B cell (primary cell): ENCODE data around the gene C16orf92. TPM values are rescaled to one million over a fixed set of nuclear protein-coding genes. Genes with fewer than 3 reads are reported as not detected.

Experiments used
- ATAC-seq: fragments of 200-7000 bp; cut with Tn5 transposase; one replicate; pipeline ENCODE4 v1.10.0; 2021; ENCODE audit warnings: low read depth, mild to moderate bottlenecking, moderate number of reproducible peaks, moderate library complexity
- CTCF ChIA-PET: fragments of 350-600 bp; sonication (Branson Sonifier 250); formaldehyde crosslinking; loops from one replicate; lab custom pipeline; 2021; ENCODE audit warnings: antibody characterized with exemption, inconsistent platforms; lab: Charles Lee
- POLR2A ChIA-PET: fragments of 350-600 bp; sonication (Branson Sonifier 250); formaldehyde crosslinking; loops from one replicate; lab custom pipeline; 2021; ENCODE audit warnings: antibody characterized with exemption; lab: Charles Lee
- DNase-seq: peaks from one replicate; pipeline ENCODE4 v3.0.0; 2013
- H2AFZ ChIP-seq: 2 replicates; pipeline ENCODE4 v1.6.1; 2012; ENCODE audit warnings: mild to moderate bottlenecking, low read depth, low read length; ENCODE audit not compliant: insufficient read depth, poor library complexity, severe bottlenecking
- H3K27ac ChIP-seq, 2 donors: 1 replicate in 1 of 2; 2 replicates in 1 of 2; pipeline ENCODE4 v1.5.1; 2012 to 2013; ENCODE audit warnings: low read length in 2 of 2, mild to moderate bottlenecking in 2 of 2, moderate library complexity in 1 of 2
- H3K27me3 ChIP-seq, 4 experiments: fragments of 200-600 bp in 1 of 4; sonication (generic) in 1 of 4; replicated peaks in 1 of 4; 1 replicate in 2 of 4; 2 replicates in 2 of 4; pipeline versions ENCODE4 v1.6.1 to v1.7.0; 2013 to 2016; ENCODE audit warnings: low read length in 3 of 4, mild to moderate bottlenecking in 2 of 4, mixed read lengths in 1 of 4, moderate library complexity in 1 of 4; ENCODE audit not compliant: insufficient read depth in 4 of 4, control insufficient read depth in 3 of 4; ENCODE audit errors: control extremely low read depth in 1 of 4
- H3K36me3 ChIP-seq, 2 experiments: replicated peaks in 1 of 2; 1 replicate in 1 of 2; 2 replicates in 1 of 2; pipeline versions ENCODE4 v1.6.1 to v1.7.1; 2013; ENCODE audit warnings: low read length in 1 of 2; ENCODE audit not compliant: insufficient read depth in 2 of 2, control insufficient read depth in 1 of 2; ENCODE audit errors: control extremely low read depth in 1 of 2, extremely low read depth in 1 of 2
- H3K4me1 ChIP-seq, 2 donors: fragments of 200-600 bp in 1 of 2; sonication (generic) in 1 of 2; 1 replicate in 1 of 2; 2 replicates in 1 of 2; pipeline versions ENCODE4 v1.5.1 to v1.6.1; 2013 to 2017; ENCODE audit warnings: low read length in 2 of 2; ENCODE audit not compliant: control insufficient read depth in 2 of 2, insufficient read depth in 2 of 2
- H3K4me2 ChIP-seq: replicated peaks from 2 replicates; pipeline ENCODE3; 2012; ENCODE audit warnings: mild to moderate bottlenecking, low read depth, low read length; ENCODE audit not compliant: poor library complexity, severe bottlenecking
- H3K4me3 ChIP-seq, 5 experiments: fragments of 200-600 bp in 1 of 5; sonication (generic) in 1 of 5; 1 replicate in 3 of 5; 2 replicates in 2 of 5; pipeline versions ENCODE4 v1.5.1 to v1.7.0; 2011 to 2016; ENCODE audit warnings: low read length in 4 of 5, mild to moderate bottlenecking in 4 of 5, low read depth in 2 of 5, control low read depth in 1 of 5, moderate library complexity in 1 of 5; ENCODE audit not compliant: insufficient read depth in 1 of 5; ENCODE audit errors: control extremely low read depth in 1 of 5, extremely low read depth in 1 of 5
- H3K79me2 ChIP-seq: fragments of 200-600 bp; sonication (generic); one replicate; pipeline ENCODE4 v1.6.0; 2016; ENCODE audit warnings: low read length; ENCODE audit not compliant: control insufficient read depth, insufficient read depth
- H3K9ac ChIP-seq: fragments of 200-600 bp; sonication (generic); 2 replicates; pipeline ENCODE4 v1.6.1; 2017; ENCODE audit warnings: mild to moderate bottlenecking, low read length, moderate library complexity
- H3K9me3 ChIP-seq, 3 donors: one replicate each; pipeline versions ENCODE4 v1.6.1 to v1.7.1; 2013; ENCODE audit warnings: low read length in 2 of 3; ENCODE audit not compliant: control insufficient read depth in 2 of 3, insufficient read depth in 1 of 3; ENCODE audit errors: control extremely low read depth in 1 of 3
- H4K20me1 ChIP-seq: 2 replicates; pipeline ENCODE4 v1.6.0; 2012; ENCODE audit warnings: mild to moderate bottlenecking, low read length; ENCODE audit not compliant: insufficient read depth, control insufficient read depth, poor library complexity, severe bottlenecking
- H3K27ac Mint-ChIP-seq: one replicate; pipeline ENCODE4 v1.8.0; 2021; ENCODE audit warnings: mixed read lengths
- H3K27me3 Mint-ChIP-seq: one replicate; pipeline ENCODE4 v1.8.0; 2021; ENCODE audit warnings: mixed read lengths
- H3K4me1 Mint-ChIP-seq: one replicate; pipeline ENCODE4 v1.8.0; 2021; ENCODE audit warnings: mixed read lengths
- H3K4me3 Mint-ChIP-seq: one replicate; pipeline ENCODE4 v1.8.0; 2021; ENCODE audit warnings: mixed read lengths
- H3K9me3 Mint-ChIP-seq: one replicate; pipeline ENCODE4 v1.8.0; 2022; ENCODE audit warnings: mixed read lengths; ENCODE audit not compliant: insufficient read depth
- CTCF ChIP-seq: fragments of 200-600 bp; IDR thresholded peaks from one replicate; pipeline ENCODE4 v1.8.0; 2022; ENCODE audit warnings: antibody characterized with exemption, mild to moderate bottlenecking
- EZH2 ChIP-seq: IDR thresholded peaks from 2 replicates; pipeline ENCODE4 v1.6.1; 2012; ENCODE audit warnings: borderline replicate concordance, low read depth, mild to moderate bottlenecking, moderate library complexity, low read length; ENCODE audit not compliant: insufficient read depth, poor library complexity, severe bottlenecking
- WGBS: methylation state at CpG from one replicate; pipeline ENCODE4 v1.1.5; 2013; ENCODE audit warnings: missing lambda C conversion rate; ENCODE audit not compliant: insufficient coverage; 5-methylcytosine and 5-hydroxymethylcytosine counted together
- intact Hi-C: fragments of 100-400 bp; cut with micrococcal nuclease; formaldehyde crosslinking; loops from one replicate; pipeline ENCODE4 v1.10.0; 2022
- polyA plus RNA-seq: library from polyadenylated mRNA; depleted of rRNA; stranded (reverse); fragments of >200 nt; gene quantifications from 2 replicates; pipeline ENCODE4 v1.2.3, GENCODE V29; 2012
- total RNA-seq, 2 donors: library from RNA; stranded (reverse); fragments of 120-200 nt in 1 of 2; gene quantifications; 1 replicate in 1 of 2; 2 replicates in 1 of 2; pipeline versions ENCODE4 v1.2.3 to v1.2.4, GENCODE V29; 2013 to 2022

Gene C16orf92
- total and polyA plus RNA-seq, 2 donors (not counting 1 experiment from before 2014, with no cell fraction given), result not detected

GRCh38 chr16:30054959-30055553, 32.1 kb downstream of the C16orf92 start:
- intact Hi-C loops, result no loop called here

More at GRCh38 chr16:30054959-30055553, 32.1 kb downstream of the C16orf92 start:
- no peak overlapping the region for H3K4me3 ChIP-seq
- peaks cover 0 to 3% (median 0%) of the 10 kb centered on the region in 4 experiments for H3K27me3 ChIP-seq
- H3K4me1 Mint-ChIP-seq, result peaks cover 13% of the 10 kb centered on the region
- WGBS, result 37% methylated on average over 7 of the region's 10 CpGs
- no peak overlapping the region for H3K27ac ChIP-seq
- TF ChIP-seq EZH2 (no peak), CTCF (peak; percentile 48)
- peaks cover 3% of the 10 kb centered on the region for H3K79me2 ChIP-seq
- H3K4me2 ChIP-seq, result no peak overlapping the region
- ChIA-PET POLR2A (interaction anchor here (0.7 kb wide), 1 partner anchor 60 kb away, joined by 8 read pairs; no protein-coding TSS in a partner anchor), CTCF (interaction anchor here (1.0 to 1.3 kb wide), 5 partner anchors 11 to 359 kb away, joined by 3 read pairs; no protein-coding TSS in a partner anchor)
- DNase-seq (peak; percentile 46), ATAC-seq (peak; percentile 42)
- H3K27ac Mint-ChIP-seq, result no peak overlapping the region
- H4K20me1 ChIP-seq, result no peaks in the 10 kb centered on the region
- no peaks in the 10 kb centered on the region for H3K9me3 Mint-ChIP-seq
- H3K4me1 ChIP-seq, result peaks cover 5 to 12% of the 10 kb centered on the region in 2 donors
- no peaks in the 10 kb centered on the region for H3K36me3 ChIP-seq
- no peak overlapping the region for H2AFZ ChIP-seq
- H3K4me3 Mint-ChIP-seq, result peak overlapping the region; percentile 77
- no peak overlapping the region for H3K9ac ChIP-seq
- no peaks in the 10 kb centered on the region for H3K9me3 ChIP-seq
- no peaks in the 10 kb centered on the region for H3K27me3 Mint-ChIP-seq
